Measurements from ENCODE around the gene ZNF581. TPM values are rescaled to one million over a fixed set of nuclear protein-coding genes. Genes with fewer than 3 reads are reported as not detected.

ZNF581 gene
- total RNA-seq, 4 donors from 2014 or later = 5.7 to 19.4 (median 8.8) TPM

GRCh38 chr19:55650126-55650557 is 6.7 kb downstream of the ZNF581 start:
- H3K4me3 ChIP-seq = no peak overlapping the region
- 88 to 94% methylated on average over 4 of the region's 4 CpGs for WGBS, 2 donors
- TF ChIP-seq CTCF (IDR thresholded peaks at IDR 0.05) (no peak), POLR2A (IDR thresholded peaks at IDR 0.05) (no peak)
- H3K9me3 ChIP-seq = no peaks in the 10 kb centered on the region
- no peaks in the 10 kb centered on the region for H3K27me3 ChIP-seq
- no peak for DNase-seq (ENCODE audit: low spot score in 2 of 2)
- peaks cover 0 to 51% (median 16%) of the 10 kb centered on the region in 4 donors for H3K4me1 ChIP-seq
- H3K36me3 ChIP-seq = peaks cover 0 to 34% (median 0%) of the 10 kb centered on the region in 3 donors
- no peak overlapping the region for H3K27ac ChIP-seq

GRCh38 chr19:55650602-55651230 is 7.3 kb downstream of the ZNF581 start:
- H3K27me3 ChIP-seq = no peaks in the 10 kb centered on the region
- 89 to 91% methylated on average over 11 to 17 of the region's 17 CpGs for WGBS, 2 donors

GRCh38 chr19:55651236-55651635 is 7.8 kb downstream of the ZNF581 start:
- H3K4me3 ChIP-seq = no peak overlapping the region
- no peaks in the 10 kb centered on the region for H3K27me3 ChIP-seq
- DNase-seq (ENCODE audit: low spot score in 2 of 2) = no peak
- no peak for TF ChIP-seq CTCF (IDR thresholded peaks at IDR 0.05)
- TF ChIP-seq EP300 (IDR thresholded peaks at IDR 0.05) = no peak
- TF ChIP-seq POLR2A (IDR thresholded peaks at IDR 0.05) = no peak
- H3K9me3 ChIP-seq = no peaks in the 10 kb centered on the region
- H3K27ac ChIP-seq = no peak overlapping the region
- peaks cover 0 to 52% (median 22%) of the 10 kb centered on the region in 4 donors for H3K4me1 ChIP-seq
- H3K36me3 ChIP-seq = peaks cover 0 to 25% (median 0%) of the 10 kb centered on the region in 3 donors
- WGBS, 2 donors = 84 to 87% methylated on average over 18 of the region's 18 CpGs

More at GRCh38 chr19:55650602-55651230, 7.3 kb downstream of the ZNF581 start:
- no peak for DNase-seq (ENCODE audit: low spot score in 2 of 2)
- peaks cover 0 to 47% (median 17%) of the 10 kb centered on the region in 4 donors for H3K4me1 ChIP-seq
- no peaks in the 10 kb centered on the region for H3K9me3 ChIP-seq
- no peak overlapping the region for H3K27ac ChIP-seq
- no peak for TF ChIP-seq EP300 (IDR thresholded peaks at IDR 0.05)
- TF ChIP-seq CTCF (IDR thresholded peaks at IDR 0.05) = no peak
- TF ChIP-seq POLR2A (IDR thresholded peaks at IDR 0.05) = no peak
- H3K4me3 ChIP-seq = no peak overlapping the region
- H3K36me3 ChIP-seq = peaks cover 0 to 29% (median 0%) of the 10 kb centered on the region in 3 donors

GRCh38 chr19:55652311-55653128 is 9.1 kb downstream of the ZNF581 start:
- TF ChIP-seq EP300 (IDR thresholded peaks at IDR 0.05) = no peak
- TF ChIP-seq CTCF (IDR thresholded peaks at IDR 0.05) = no peak
- TF ChIP-seq POLR2A (IDR thresholded peaks at IDR 0.05) = no peak

More at GRCh38 chr19:55652311-55653128, 9.1 kb downstream of the ZNF581 start:
- WGBS, 2 donors = 71 to 73% methylated on average over 54 to 71 of the region's 71 CpGs
- DNase-seq (ENCODE audit: low spot score in 2 of 2) = no peak
- no peaks in the 10 kb centered on the region for H3K27me3 ChIP-seq
- peaks cover 0 to 54% (median 27%) of the 10 kb centered on the region in 4 donors for H3K4me1 ChIP-seq
- no peaks in the 10 kb centered on the region for H3K9me3 ChIP-seq
- H3K36me3 ChIP-seq = peaks cover 0 to 25% (median 0%) of the 10 kb centered on the region in 3 donors
- H3K4me3 ChIP-seq = no peak overlapping the region
- H3K27ac ChIP-seq = peak overlapping the region; percentile 94 to 99 (median 99)

All from tibial nerve (tissue), 4 donors.